ENCODE measurements around the gene RNASE7.

RNASE7 gene

DNA sequence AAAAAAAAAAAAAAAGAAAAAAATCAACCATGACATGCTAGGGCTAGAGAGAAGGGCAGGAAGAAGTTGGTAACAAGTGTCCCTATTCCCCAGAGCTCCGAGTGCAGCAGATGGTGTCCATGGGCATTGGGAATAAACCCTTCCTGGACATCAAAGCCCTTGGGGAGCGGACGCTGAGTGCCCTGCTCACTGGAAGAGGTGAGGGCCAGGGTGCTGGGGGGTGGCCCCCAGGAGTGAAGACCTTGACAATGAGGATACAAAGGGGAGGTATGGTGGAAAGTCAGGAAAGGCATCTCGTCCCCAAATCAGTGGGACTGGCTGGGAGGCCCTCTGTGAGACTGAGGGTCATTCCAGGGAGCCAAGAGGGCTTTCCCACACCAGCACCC is 44.7 kb downstream of the RNASE7 start:
- DNase-seq (ENCODE audit: low read depth in 2 of 2): no peak

DNA sequence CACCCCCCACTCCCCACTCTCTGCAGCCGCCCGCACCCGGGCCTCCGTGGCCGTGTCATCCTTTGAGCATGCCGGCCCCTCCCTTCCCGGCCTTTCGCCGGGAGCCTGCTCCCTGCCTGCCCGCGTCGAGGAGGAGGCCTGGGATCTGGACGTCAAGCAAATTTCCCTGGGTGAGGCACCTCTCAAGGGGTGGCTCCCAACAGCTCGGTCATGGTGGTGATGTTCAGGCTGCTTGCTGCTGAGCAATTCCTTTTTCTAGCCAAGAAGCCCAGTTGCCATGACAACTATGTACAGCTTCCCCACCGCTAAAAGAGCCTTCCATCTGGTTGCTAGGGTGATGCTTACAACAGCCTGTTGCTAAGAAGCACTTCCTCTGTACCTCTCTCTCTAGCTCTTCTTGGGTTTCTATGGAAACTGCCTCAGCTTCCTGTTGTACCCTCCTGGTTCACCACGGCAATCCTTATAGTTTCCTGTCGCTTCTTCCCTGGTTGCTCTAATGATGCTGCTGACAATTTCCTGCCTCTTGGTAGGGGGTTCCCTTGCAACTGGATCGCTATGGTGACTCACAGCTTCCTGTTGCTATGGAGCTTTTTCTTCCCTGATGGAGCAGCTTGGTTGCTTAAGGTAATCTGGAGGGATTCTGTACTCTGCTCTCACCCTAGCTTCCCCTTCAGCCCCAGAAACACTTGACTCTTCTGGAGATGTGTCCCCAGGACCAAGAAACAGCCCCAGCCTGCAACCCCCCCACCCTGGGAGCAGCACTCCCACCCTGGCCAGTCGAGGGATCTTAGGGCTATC is 45.3 kb downstream of the RNASE7 start:
- DNase-seq (ENCODE audit: low read depth in 2 of 2): no peak

DNA sequence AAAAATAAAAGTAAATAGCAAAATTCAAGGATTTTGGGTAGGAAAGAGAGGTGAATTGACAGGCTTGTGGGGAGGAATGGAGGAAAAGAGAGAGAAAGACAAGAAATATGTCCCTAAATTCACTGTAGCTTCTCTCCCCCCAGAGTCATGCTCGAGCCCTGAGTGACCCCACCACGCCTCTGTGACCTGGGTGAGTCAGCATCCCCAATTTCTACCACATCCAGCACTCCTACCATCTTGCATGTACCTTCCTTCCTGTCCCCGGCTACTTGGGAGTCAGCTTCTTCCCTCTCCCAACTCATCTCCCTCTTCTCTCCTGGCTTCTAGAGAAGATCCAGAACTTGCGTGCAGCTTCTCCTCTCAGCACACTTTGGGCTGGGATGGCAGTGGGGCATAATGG is 46.5 kb downstream of the RNASE7 start:
- DNase-seq (ENCODE audit: low read depth in 2 of 2): no peak

DNA sequence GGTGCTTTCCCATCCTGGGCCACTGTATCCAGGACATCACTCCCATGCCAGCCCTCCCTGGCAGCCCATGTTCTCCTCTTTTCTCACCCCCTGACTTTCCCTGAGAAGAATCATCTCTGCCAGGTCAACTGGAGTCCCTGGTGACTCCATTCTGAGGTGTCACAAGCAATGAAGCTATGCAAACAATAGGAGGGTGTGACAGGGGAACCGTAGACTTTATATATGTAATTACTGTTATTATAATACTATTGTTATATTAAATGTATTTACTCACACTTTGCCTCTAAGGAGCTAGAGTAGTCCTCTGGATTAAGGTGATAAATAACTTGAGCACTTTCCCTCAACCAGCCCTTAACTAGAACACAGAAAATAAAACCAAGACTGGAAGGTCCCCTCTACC is 47.1 kb downstream of the RNASE7 start:
- DNase-seq (ENCODE audit: low read depth in 2 of 2): no peak

DNA sequence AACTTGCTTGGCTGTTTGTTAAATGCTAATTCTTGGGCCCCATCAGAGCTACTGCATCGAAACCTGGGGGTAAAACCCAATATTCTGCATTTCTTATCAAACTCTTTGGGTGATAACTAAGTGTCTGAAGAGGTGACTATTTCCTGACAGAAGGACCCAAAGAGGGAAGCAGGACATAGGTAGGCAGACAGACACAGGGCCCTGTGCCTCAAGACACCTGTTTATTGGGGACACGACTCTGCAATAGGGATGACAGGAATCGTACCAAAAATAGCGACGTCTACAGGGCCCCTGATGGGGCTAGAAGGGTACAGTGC is 47.7 kb downstream of the RNASE7 start:
- DNase-seq (ENCODE audit: low read depth in 2 of 2): no peak

DNA sequence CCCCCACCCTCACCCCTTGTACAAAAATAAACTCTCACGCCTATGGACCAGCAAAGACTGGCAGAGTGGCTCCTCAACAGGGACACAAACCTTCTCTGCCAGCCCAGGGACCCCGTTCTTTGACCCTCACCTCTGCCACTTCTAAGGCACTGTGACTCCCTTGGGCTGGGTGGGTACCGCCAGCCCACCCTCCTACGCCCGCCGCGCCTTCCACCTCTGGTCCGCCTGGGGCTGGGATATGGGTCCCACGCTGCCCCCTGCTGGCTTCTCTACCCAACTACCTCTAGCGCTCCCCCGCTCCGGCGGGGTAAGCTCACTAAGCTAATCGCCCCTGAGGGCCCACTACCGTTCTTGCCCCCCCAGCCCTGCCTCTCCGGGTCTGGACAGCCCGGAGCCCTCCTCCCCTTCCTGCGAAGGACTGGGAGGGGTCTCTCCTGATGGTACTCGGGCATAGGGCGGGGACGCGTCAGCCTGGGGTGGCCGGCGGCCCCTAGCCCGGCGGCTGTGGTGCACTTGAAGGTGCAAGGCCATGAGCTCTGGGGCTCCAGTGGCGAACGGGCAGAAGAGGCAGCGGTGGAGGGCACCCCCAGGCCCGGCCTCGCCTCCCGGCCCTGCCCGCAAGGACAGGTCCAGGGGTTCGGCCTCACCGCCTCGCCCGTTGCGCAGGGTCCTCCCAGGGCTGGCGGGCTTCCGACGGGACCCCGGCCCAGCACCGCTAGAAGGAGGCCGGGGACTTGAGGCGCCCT is 48.2 kb downstream of the RNASE7 start:
- no peak for DNase-seq (ENCODE audit: low read depth in 2 of 2)

DNA sequence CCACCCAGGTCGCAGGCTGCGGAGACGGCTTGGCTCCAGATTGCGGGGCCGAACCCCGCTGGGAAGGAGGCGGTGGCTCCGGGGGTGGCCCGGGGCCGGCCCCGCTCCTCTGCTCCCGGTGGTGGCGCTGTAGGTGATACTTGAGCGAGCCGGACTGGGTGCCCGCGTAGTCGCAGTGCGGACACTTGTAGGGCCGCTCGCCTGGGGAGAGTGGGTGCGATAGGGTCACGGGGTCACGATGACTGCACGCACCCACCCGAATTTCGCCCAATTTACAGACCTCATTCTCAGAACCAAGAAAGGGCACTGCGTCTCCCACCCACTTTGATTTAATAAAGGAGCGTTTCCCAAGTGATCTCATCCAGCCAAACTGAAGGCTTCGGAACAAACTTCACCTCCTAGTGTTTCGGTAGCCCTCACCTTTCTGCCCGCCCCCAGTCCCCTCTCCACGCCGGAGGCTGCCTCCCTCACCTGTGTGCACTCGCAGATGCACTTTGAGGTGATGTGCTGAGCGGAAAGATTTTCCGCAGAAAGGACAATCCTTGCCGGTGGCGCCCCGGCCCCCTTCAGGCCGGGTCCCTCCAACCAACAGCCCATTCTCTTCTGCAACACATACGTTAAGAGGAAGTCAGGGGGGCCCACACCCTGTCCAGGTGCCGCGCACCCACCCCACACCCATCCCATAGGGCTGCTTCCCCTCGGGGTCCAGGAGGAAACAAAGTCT is 48.9 kb downstream of the RNASE7 start:
- DNase-seq (ENCODE audit: low read depth in 2 of 2): no peak

DNA sequence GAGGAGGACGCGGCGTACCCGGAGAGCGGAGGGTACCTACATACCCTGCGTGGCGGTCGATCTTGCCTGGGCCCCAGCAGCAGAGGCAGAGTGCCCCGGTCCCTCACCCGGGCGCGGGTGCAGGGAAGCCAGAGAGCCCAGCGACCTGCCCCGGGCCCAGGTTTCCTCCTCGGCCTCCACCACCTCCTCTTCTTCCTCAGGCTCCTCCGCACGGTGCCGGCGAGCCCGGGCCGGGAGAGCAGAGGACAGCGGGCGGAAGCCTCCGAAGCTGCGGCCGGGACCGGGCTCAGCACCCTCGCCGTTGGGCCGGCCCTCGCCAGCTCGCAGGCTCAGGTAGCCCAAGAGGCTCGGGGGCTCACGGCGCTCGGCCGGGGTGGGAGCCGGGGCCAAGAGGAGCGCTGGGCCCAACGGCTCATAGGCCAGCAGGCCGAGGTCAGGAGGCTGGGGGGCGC is 49.7 kb downstream of the RNASE7 start:
- DNase-seq (ENCODE audit: low read depth in 2 of 2): no peak

DNA sequence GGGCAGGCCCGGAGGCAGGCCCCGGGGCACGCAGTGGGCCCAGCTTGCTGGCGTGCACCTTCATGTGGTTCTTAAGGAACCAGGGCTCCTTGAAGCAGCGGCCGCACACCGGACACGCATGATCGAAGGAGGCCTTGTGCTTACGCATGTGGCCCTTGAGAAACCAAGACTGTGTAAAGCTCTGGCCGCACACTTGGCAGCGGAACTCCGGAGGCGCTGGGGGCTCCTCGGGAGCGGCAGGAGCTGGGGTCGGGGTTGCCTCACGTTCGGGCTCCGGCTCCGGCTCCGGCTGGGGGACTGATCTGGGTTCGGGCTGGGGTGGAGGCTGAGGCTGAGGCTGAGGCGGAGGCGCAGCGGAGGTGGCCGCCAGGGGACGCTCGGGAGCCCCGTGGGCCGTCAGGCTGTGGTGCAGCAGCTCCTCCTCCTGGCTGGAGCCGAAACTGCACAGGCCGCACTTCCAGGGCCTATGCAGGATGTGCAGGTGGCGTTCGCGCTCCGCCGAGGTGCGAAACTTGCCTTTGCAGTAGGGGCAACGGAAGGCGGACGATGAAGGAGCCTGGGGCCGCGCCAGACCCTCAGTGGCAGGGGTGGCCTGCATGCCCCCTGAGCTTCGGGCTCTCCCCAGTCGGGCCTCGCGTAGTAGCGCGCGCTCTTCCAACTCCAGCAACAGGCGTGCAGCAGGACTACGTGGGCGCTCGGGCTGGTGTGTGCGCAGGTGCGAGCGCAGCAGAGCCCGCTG is 50.3 kb downstream of the RNASE7 start:
- peak; percentile 93 to 94 for DNase-seq (ENCODE audit: low read depth in 2 of 2)

DNA sequence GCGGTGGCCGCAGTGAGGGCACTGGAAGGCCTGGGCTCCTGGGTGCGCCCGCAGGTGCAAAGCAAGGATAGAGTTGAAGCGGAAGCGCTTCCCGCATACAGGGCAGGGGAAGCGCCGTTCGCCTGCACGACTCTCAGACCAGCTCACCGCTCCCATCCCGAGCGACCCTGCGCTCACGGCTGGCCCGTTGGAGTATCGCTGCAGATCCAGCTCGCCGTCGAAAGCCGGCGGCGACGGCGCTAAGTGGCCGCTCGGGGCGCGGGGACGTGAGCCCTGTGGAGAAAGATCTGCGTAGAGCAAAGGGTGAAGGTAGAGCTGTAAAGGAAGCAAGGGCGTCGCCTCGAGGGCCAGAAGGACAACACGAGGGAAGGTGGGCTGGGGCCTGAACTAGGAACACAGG is 50.9 kb downstream of the RNASE7 start:
- DNase-seq (ENCODE audit: low read depth in 2 of 2): no peak

Data from stimulated activated CD4-positive, alpha-beta T cell treated with anti-CD3 and anti-CD28 coated beads, Interleukin-1b, Interleukin-23, amount 100 ng/mL, for 4 hours (primary cell).